ENCODE results near the gene DEFB132. TPM values are rescaled to one million over a fixed set of nuclear protein-coding genes. Genes with fewer than 3 reads are reported as not detected.
"Not testable (repeated sequence)": the region's sequence is repeated elsewhere in the genome, so short reads cannot be mapped to it uniquely, and the experiment has no call there.

The DEFB132 gene
- polyA plus RNA-seq, 1 donor from 2014 or later = not detected

GRCh38 chr20:242905-243304 lies 14.6 kb upstream of the DEFB132 start:
- Mint-ChIP-seq H3K4me1 (peaks cover 0 to 6% (median 4%) of the 10 kb centered on the region in 3 donors), H3K27me3 (peaks cover 1% of the 10 kb centered on the region), H3K9me3 (peaks cover 0 to 6% (median 0%) of the 10 kb centered on the region in 3 donors), H3K36me3 (no peaks in the 10 kb centered on the region), H3K27ac (no peak overlapping the region), H3K4me3 (no peak overlapping the region)

DNA sequence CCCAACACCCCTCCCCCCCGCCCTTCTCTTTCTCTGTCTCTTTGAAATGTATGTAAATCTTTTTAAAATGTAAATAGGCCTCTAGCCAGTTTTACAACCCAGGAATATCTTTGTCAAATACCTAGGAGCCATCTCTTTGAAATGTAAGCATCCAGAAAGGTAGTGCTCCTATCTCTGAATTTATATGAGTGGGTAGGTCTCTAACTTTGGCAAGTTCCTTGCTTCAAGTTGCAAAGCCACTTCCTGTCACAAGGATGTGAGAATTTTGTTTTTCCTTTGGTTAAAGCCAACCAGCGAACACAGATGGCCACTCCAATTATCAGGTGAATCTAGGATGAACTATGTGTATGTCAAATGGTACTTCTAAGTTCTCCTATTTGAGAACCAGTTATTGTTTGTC lies 6.2 kb upstream of the DEFB132 start:
- H3K4me3 Mint-ChIP-seq = no peak overlapping the region
- no peak overlapping the region for H3K27ac Mint-ChIP-seq
- H3K9me3 Mint-ChIP-seq = peaks cover 0 to 6% (median 0%) of the 10 kb centered on the region in 3 donors
- peaks cover 6% of the 10 kb centered on the region for H3K27me3 Mint-ChIP-seq
- no peaks in the 10 kb centered on the region for H3K36me3 Mint-ChIP-seq
- no peaks in the 10 kb centered on the region for H3K4me1 Mint-ChIP-seq

- Mint-ChIP-seq H3K27ac (no peak overlapping the region), H3K9me3 (no peaks in the 10 kb centered on the region), H3K4me3 (no peak overlapping the region), H3K27me3 (peaks cover 6% of the 10 kb centered on the region), H3K36me3 (peaks cover 1% of the 10 kb centered on the region), H3K4me1 (no peaks in the 10 kb centered on the region)
These were observed 4.7 kb upstream of the DEFB132 start for GRCh38 chr20:252801-253200.

GRCh38 chr20:253447-253846 lies 4.1 kb upstream of the DEFB132 start:
- not testable (repeated sequence) for H3K4me1 Mint-ChIP-seq, H3K4me3 Mint-ChIP-seq, H3K9me3 Mint-ChIP-seq, H3K27me3 Mint-ChIP-seq, H3K36me3 Mint-ChIP-seq
- H3K27ac Mint-ChIP-seq = peak overlapping the region in 1 of 3 donors; percentile 22

DNA sequence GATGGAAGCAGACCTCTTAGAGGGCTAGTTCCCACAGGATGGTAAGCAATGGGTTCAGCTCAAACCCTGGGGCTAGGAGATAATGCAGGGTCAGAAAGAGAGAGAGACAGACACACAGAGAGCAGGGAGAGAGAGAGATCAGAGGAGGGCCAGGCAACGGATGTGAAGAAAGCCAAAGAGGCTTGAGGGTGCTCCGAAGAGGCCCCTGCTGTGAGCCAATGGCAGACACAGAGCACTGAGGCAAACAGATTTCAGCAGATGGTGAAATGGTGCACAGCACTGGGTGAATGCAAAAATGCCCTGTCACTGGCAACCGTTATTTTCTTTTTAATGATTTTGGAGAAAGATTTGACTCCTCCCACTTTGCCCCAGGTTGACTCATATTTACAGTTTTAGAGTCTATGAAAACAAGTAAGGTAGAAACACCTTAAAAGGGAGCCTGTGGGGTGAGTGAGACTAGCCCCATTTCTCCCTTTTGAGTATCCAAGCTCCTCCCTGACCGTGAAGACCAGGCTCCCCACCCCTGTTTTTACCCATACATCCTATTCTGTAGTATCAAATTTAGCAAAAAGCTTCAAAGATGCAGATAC lies 840 bp downstream of the DEFB132 start:
- no peak overlapping the region for H3K4me3 Mint-ChIP-seq
- peaks cover 0 to 3% (median 0%) of the 10 kb centered on the region in 3 donors for H3K4me1 Mint-ChIP-seq
- H3K36me3 Mint-ChIP-seq = peaks cover 1% of the 10 kb centered on the region
- peaks cover 4% of the 10 kb centered on the region for H3K27me3 Mint-ChIP-seq
- H3K27ac Mint-ChIP-seq = no peak overlapping the region
- H3K9me3 Mint-ChIP-seq = no peaks in the 10 kb centered on the region

- H3K9me3 Mint-ChIP-seq = no peaks in the 10 kb centered on the region
- H3K27ac Mint-ChIP-seq = no peak overlapping the region
- H3K36me3 Mint-ChIP-seq = peaks cover 1% of the 10 kb centered on the region
- peaks cover 4% of the 10 kb centered on the region for H3K27me3 Mint-ChIP-seq
- no peak overlapping the region for H3K4me3 Mint-ChIP-seq
- peaks cover 0 to 3% (median 0%) of the 10 kb centered on the region in 3 donors for H3K4me1 Mint-ChIP-seq
These were observed 1.4 kb downstream of the DEFB132 start for GRCh38 chr20:258963-259362.

DNA sequence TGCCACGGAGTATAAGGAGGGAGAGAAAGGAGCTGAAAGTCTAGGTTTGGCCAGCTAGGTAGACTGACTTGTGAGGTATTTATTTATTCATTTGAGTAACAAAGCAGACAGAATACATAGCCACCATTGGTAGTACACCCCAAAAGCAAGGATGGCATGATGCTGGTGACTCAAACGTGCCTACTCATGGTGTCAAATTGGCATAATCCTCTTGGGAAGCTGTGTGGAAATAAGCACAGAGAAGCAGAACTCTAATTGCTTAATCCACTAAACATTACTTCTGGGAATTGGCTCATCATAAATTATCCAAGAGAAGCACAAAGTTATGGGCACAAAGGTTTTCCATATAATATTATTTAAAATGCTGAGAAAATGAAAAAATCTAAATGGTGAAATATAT lies 2.5 kb downstream of the DEFB132 start:
- Mint-ChIP-seq H3K4me3 (no peak overlapping the region), H3K36me3 (peaks cover 1% of the 10 kb centered on the region), H3K4me1 (peaks cover 0 to 3% (median 0%) of the 10 kb centered on the region in 3 donors), H3K27me3 (no peaks in the 10 kb centered on the region), H3K9me3 (no peaks in the 10 kb centered on the region), H3K27ac (no peak overlapping the region)

- no peak overlapping the region for H3K27ac Mint-ChIP-seq
- no peaks in the 10 kb centered on the region for H3K9me3 Mint-ChIP-seq
- no peaks in the 10 kb centered on the region for H3K27me3 Mint-ChIP-seq
- H3K36me3 Mint-ChIP-seq = no peaks in the 10 kb centered on the region
- peaks cover 3 to 10% (median 8%) of the 10 kb centered on the region in 3 donors for H3K4me1 Mint-ChIP-seq
- no peak overlapping the region for H3K4me3 Mint-ChIP-seq
These were observed 6.2 kb downstream of the DEFB132 start for GRCh38 chr20:263701-264100.

- H3K4me3 Mint-ChIP-seq = peak overlapping the region; percentile 57 to 92 (median 86)
- peak overlapping the region in 2 of 3 donors; percentile 39 to 90 for H3K27ac Mint-ChIP-seq
- no peaks in the 10 kb centered on the region for H3K36me3 Mint-ChIP-seq
- no peaks in the 10 kb centered on the region for H3K27me3 Mint-ChIP-seq
- peaks cover 3 to 8% (median 7%) of the 10 kb centered on the region in 3 donors for H3K4me1 Mint-ChIP-seq
- no peaks in the 10 kb centered on the region for H3K9me3 Mint-ChIP-seq
These were observed 9.4 kb downstream of the DEFB132 start for GRCh38 chr20:266596-267562.

GRCh38 chr20:270517-270916 lies 13.0 kb downstream of the DEFB132 start:
- H3K4me3 Mint-ChIP-seq = no peak overlapping the region
- H3K36me3 Mint-ChIP-seq = peaks cover 2% of the 10 kb centered on the region
- H3K27me3 Mint-ChIP-seq = no peaks in the 10 kb centered on the region
- H3K27ac Mint-ChIP-seq = no peak overlapping the region
- H3K4me1 Mint-ChIP-seq = peaks cover 3 to 8% (median 7%) of the 10 kb centered on the region in 3 donors
- no peaks in the 10 kb centered on the region for H3K9me3 Mint-ChIP-seq

DNA sequence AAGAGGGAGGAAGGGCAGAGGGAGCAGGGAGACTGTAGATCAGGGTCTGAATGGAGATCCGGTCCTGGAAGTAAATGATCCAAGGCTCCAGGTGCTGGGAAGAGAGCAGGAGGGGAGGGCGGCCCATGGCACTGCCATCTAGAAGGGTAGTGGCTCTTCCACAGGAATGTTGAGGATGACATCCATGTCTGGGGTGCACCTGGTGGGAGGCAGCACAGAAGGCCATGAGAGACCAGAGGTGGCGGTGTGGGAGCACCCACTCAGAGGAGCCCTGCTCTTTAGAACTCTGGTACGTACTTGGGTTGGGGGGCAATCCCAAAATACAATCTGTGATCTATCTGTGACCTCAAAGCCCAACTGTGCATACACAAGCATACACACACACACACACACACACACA lies 13.5 kb downstream of the DEFB132 start:
- Mint-ChIP-seq H3K27ac (no peak overlapping the region), H3K36me3 (peaks cover 2% of the 10 kb centered on the region), H3K9me3 (no peaks in the 10 kb centered on the region), H3K4me1 (peaks cover 3 to 8% (median 7%) of the 10 kb centered on the region in 3 donors), H3K4me3 (no peak overlapping the region), H3K27me3 (no peaks in the 10 kb centered on the region)

GRCh38 chr20:271528-271927 lies 14.0 kb downstream of the DEFB132 start:
- H3K9me3 Mint-ChIP-seq = no peaks in the 10 kb centered on the region
- no peaks in the 10 kb centered on the region for H3K27me3 Mint-ChIP-seq
- H3K4me1 Mint-ChIP-seq = peaks cover 2 to 7% (median 4%) of the 10 kb centered on the region in 3 donors
- peaks cover 5% of the 10 kb centered on the region for H3K36me3 Mint-ChIP-seq
- no peak overlapping the region for H3K27ac Mint-ChIP-seq
- no peak overlapping the region for H3K4me3 Mint-ChIP-seq

- H3K4me3 Mint-ChIP-seq = no peak overlapping the region
- no peaks in the 10 kb centered on the region for H3K27me3 Mint-ChIP-seq
- no peaks in the 10 kb centered on the region for H3K9me3 Mint-ChIP-seq
- H3K36me3 Mint-ChIP-seq = peaks cover 5% of the 10 kb centered on the region
- H3K4me1 Mint-ChIP-seq = peaks cover 0 to 1% (median 0%) of the 10 kb centered on the region in 3 donors
- no peak overlapping the region for H3K27ac Mint-ChIP-seq
These were observed 15.2 kb downstream of the DEFB132 start for GRCh38 chr20:272718-273117.

GRCh38 chr20:273884-274283 lies 16.4 kb downstream of the DEFB132 start:
- Mint-ChIP-seq H3K9me3 (no peaks in the 10 kb centered on the region), H3K27ac (no peak overlapping the region), H3K27me3 (no peaks in the 10 kb centered on the region), H3K36me3 (peaks cover 5% of the 10 kb centered on the region), H3K4me1 (peaks cover 0 to 4% (median 0%) of the 10 kb centered on the region in 3 donors), H3K4me3 (no peak overlapping the region)

DNA sequence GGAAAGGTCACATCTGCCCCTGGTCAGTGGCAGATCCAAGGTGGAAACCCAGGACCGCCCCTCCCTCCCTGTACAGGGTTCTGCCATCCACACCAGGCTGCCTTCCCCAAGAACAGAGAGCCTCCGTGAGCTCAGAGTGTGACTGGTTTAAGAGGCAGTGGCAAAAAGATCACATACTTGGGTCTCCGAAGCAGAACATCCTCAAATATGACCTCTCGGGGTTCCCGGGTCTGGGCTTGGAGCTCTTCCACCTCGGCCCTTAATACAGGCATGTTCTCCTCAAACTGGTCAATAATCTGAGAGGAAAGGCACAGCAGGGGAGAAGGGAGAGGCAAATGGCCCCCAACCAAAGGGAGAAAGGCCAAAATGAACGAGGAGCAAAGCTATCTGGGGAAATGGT lies 18.3 kb downstream of the DEFB132 start:
- Mint-ChIP-seq H3K27me3 (no peaks in the 10 kb centered on the region), H3K36me3 (peaks cover 5% of the 10 kb centered on the region), H3K4me1 (peaks cover 0 to 6% (median 0%) of the 10 kb centered on the region in 3 donors), H3K27ac (no peak overlapping the region), H3K9me3 (no peaks in the 10 kb centered on the region), H3K4me3 (no peak overlapping the region)
